ENCODE results near the gene ERBB4.

ERBB4 gene

DNA sequence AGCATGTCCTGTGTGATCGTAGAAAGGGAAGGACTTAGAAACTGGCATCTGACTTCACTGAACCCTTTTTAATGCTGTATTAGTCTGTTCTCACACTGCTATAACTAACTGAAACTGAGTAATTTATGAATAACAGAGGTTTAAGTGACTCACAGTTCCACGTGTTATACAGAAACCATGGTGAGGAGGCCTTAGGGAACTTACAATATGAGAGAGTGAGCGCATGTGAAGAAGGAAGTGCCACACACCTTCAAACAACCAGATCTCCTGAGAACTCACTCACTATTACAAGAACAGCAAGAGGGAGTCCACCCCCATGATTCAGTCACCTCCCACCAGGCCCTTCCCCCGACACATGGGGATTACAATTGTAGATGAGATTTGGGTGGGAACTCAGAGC lies 1170.9 kb downstream of the ERBB4 start:
- H3K4me3 ChIP-seq (ENCODE audit: low read depth, low read length), result no peak overlapping the region
- TF ChIP-seq, protein P1, sequence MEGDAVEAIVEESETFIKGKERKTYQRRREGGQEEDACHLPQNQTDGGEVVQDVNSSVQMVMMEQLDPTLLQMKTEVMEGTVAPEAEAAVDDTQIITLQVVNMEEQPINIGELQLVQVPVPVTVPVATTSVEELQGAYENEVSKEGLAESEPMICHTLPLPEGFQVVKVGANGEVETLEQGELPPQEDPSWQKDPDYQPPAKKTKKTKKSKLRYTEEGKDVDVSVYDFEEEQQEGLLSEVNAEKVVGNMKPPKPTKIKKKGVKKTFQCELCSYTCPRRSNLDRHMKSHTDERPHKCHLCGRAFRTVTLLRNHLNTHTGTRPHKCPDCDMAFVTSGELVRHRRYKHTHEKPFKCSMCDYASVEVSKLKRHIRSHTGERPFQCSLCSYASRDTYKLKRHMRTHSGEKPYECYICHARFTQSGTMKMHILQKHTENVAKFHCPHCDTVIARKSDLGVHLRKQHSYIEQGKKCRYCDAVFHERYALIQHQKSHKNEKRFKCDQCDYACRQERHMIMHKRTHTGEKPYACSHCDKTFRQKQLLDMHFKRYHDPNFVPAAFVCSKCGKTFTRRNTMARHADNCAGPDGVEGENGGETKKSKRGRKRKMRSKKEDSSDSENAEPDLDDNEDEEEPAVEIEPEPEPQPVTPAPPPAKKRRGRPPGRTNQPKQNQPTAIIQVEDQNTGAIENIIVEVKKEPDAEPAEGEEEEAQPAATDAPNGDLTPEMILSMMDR (IDR thresholded peaks at IDR 0.05; ENCODE audit: borderline replicate concordance, insufficient read depth, low read depth, low read length), result no peak

DNA sequence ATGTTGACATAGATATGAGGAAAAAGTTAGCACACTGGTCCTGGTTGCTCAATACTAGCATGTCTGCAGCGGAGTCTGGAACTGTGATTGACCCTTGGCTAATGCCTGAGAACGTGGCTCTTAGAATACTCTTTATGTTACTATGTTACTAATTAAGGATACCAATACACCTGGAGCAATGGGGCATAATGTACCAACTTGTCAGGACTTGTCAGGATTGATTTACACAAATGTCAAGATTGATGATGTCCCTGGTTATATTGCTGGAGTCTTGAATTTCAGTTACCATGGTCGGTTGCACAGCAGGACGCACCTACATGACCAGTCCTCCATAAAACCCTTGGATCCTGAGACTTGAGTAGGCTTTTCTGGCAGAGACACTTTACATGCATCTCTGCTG lies 1171.3 kb downstream of the ERBB4 start:
- TF ChIP-seq, protein P1 (IDR thresholded peaks at IDR 0.05; ENCODE audit: borderline replicate concordance, insufficient read depth, low read depth, low read length), result no peak
- no peak overlapping the region for H3K4me3 ChIP-seq (ENCODE audit: low read depth, low read length)

- H3K4me3 ChIP-seq (ENCODE audit: low read depth, low read length), result no peak overlapping the region
- TF ChIP-seq, protein P1 (IDR thresholded peaks at IDR 0.05; ENCODE audit: borderline replicate concordance, insufficient read depth, low read depth, low read length), result no peak
Measured at GRCh38 chr2:211364911-211365310, 1173.7 kb downstream of the ERBB4 start.

- no peak overlapping the region for H3K4me3 ChIP-seq (ENCODE audit: low read depth, low read length)
- TF ChIP-seq, protein P1 (IDR thresholded peaks at IDR 0.05; ENCODE audit: borderline replicate concordance, insufficient read depth, low read depth, low read length), result no peak
Measured at GRCh38 chr2:211361383-211361782, 1177.2 kb downstream of the ERBB4 start.

DNA sequence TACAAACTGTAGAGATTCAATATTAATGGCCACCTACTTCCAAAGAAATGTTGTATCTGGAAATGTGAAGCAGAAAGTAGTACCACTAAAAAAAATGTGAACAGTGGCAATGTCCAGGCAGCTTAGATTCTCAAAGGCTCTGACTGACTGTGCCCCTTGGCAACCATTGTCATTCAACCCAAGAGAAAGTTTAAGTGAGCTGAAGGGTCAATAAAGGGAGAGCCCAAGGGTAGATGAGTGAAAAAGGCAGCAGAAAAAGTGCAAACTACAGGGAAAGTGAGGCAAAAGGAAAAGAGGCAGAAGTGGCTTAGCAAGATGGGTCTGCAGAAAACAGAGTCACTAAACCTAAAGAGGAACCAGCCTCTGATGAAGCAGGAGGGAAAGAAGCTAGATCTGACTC lies 1179.3 kb downstream of the ERBB4 start:
- no peak overlapping the region for H3K4me3 ChIP-seq (ENCODE audit: low read depth, low read length)
- TF ChIP-seq, protein P1 (IDR thresholded peaks at IDR 0.05; ENCODE audit: borderline replicate concordance, insufficient read depth, low read depth, low read length), result no peak

- H3K4me3 ChIP-seq (ENCODE audit: low read depth, low read length), result no peak overlapping the region
- TF ChIP-seq, protein P1 (IDR thresholded peaks at IDR 0.05; ENCODE audit: borderline replicate concordance, insufficient read depth, low read depth, low read length), result no peak
Measured at GRCh38 chr2:211358504-211358903, 1180.1 kb downstream of the ERBB4 start.

DNA sequence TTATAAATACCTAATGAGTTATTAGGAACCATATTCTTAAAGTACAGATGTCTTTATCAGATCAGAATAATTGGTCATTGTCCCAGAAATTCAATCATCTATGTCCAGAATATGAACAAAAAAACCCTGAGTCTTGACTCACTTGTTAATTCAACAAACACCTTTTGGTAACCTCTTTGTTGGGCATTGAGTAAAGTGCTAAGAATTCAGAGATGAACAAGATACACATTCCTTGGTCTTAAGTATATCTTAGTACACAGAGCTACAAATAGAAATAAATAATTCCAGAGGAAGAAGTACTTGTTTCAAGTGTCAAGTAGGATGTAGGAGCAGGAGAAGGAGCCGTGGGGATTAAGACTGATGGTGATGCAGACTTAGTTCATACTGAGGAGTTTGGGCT lies 1184.1 kb downstream of the ERBB4 start:
- TF ChIP-seq, protein P1 (IDR thresholded peaks at IDR 0.05; ENCODE audit: borderline replicate concordance, insufficient read depth, low read depth, low read length), result no peak
- no peak overlapping the region for H3K4me3 ChIP-seq (ENCODE audit: low read depth, low read length)
